Measurements from ENCODE around the gene HIKESHI. TPM values are rescaled to one million over a fixed set of nuclear protein-coding genes. Genes with fewer than 3 reads are reported as not detected.

The HIKESHI gene
- total and polyA plus RNA-seq, 2 of the 8 experiments (the other 6 are each of a cell fraction or from before 2014, with no cell fraction given), result 65.4 to 90.2 TPM

DNA sequence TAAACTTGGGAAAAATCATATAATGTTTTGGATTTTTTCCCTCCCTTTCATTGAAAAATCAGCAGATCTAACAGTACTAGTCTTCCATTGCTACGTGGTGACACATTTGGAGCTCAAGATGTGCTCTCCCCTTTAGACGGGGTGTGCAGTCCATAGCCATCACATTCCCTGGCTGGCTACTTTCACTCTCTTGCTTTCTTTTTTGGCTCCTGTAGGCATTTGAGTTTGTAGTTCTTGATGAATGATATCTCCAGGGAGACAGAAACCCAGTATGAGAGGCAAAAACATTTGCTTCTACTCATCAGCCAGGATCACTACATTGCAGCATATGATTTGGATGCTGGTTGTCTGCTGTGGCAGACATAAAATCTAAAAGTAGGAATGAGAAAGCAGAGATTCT lies 84.7 kb downstream of the HIKESHI start:
- no peak overlapping the region for H4K8ac ChIP-seq (ENCODE audit: extremely low read depth, insufficient read depth, low read length)
- H3K9me3 ChIP-seq (ENCODE audit: insufficient read depth in 2 of 2, low read depth in 1 of 2, low read length in 1 of 2), result no peaks in the 10 kb centered on the region
- H3K27ac ChIP-seq (ENCODE audit: low read depth, low read length), result no peak overlapping the region
- H3K36me3 ChIP-seq (ENCODE audit: control insufficient read depth in 2 of 4, insufficient read depth in 4 of 4, low read length in 3 of 4), result no peaks in the 10 kb centered on the region
- H3K4ac ChIP-seq (replicated peaks; ENCODE audit: insufficient read length, low read depth, low read length), result no peak overlapping the region
- H2AFZ ChIP-seq (ENCODE audit: low read length), result no peak overlapping the region
- no peak overlapping the region for H3K56ac ChIP-seq (replicated peaks; ENCODE audit: insufficient read length, low read depth, low read length)
- H2AK5ac ChIP-seq (ENCODE audit: low read depth, low read length), result no peak overlapping the region
- no peaks in the 10 kb centered on the region for H3K79me1 ChIP-seq (ENCODE audit: low read depth, low read length)
- H3K9ac ChIP-seq (replicated peaks in 1 of 4; ENCODE audit: extremely low read depth in 1 of 4, low read depth in 3 of 4, low read length in 3 of 4), result no peak overlapping the region
- H4K20me1 ChIP-seq (replicated peaks in 1 of 2; ENCODE audit: control insufficient read depth in 1 of 2, insufficient read depth in 2 of 2, low read length in 2 of 2), result no peaks in the 10 kb centered on the region
- no peaks in the 10 kb centered on the region for H3K23me2 ChIP-seq (ENCODE audit: low read depth, low read length)
- no peak overlapping the region for H2BK20ac ChIP-seq (ENCODE audit: low read length)
- no peaks in the 10 kb centered on the region for H3K27me3 ChIP-seq (replicated peaks in 1 of 4; ENCODE audit: control insufficient read depth in 3 of 4, extremely low read depth in 1 of 4, insufficient read depth in 3 of 4, low read length in 3 of 4)
- H2BK12ac ChIP-seq (ENCODE audit: low read depth, low read length), result no peak overlapping the region
- no peak overlapping the region for H3K4me3 ChIP-seq (ENCODE audit: extremely low read depth in 1 of 4, insufficient read depth in 2 of 4, low read depth in 3 of 4, low read length in 4 of 4)
- H4K91ac ChIP-seq (replicated peaks; ENCODE audit: insufficient read length, low read length), result no peak overlapping the region
- CTCF ChIA-PET (ENCODE audit: partially characterized antibody), result interaction anchor here (1.2 to 1.9 kb wide), 4 partner anchors 14 to 32 kb away, joined by 4 to 8 read pairs (median 6); no protein-coding TSS in a partner anchor
- H3K4me2 ChIP-seq (ENCODE audit: insufficient read depth in 1 of 2, low read depth in 2 of 2, low read length in 2 of 2), result no peak overlapping the region
- POLR2A ChIA-PET (ENCODE audit: partially characterized antibody), result no interaction called here
- no peak overlapping the region for H2BK120ac ChIP-seq (replicated peaks; ENCODE audit: low read depth, low read length)
- H3K4me1 ChIP-seq (replicated peaks in 1 of 4; ENCODE audit: control insufficient read depth in 3 of 4, insufficient read depth in 4 of 4, low read length in 3 of 4), result peaks cover 0 to 2% (median 0%) of the 10 kb centered on the region in 4 experiments; a peak in 2 of 7 replicates
- no peak overlapping the region for H3K14ac ChIP-seq (ENCODE audit: insufficient read length)
- H4K5ac ChIP-seq (ENCODE audit: insufficient read length, low read depth, low read length), result no peak overlapping the region
- DNase-seq (ENCODE audit: low read depth in 1 of 2, low spot score in 2 of 2) (no peak), FAIRE-seq (no peak)
- H3K23ac ChIP-seq (ENCODE audit: insufficient read length), result no peak overlapping the region
- no peak overlapping the region for H3K18ac ChIP-seq (ENCODE audit: extremely low read depth, low read length)
- no peak overlapping the region for H2BK5ac ChIP-seq (ENCODE audit: low read depth, low read length)
- no peak overlapping the region for H2BK15ac ChIP-seq (ENCODE audit: low read length)
- 90% methylated on average over 2 of the region's 2 CpGs; no CpG with 5 or more reads in 1 of the 2 experiments for WGBS, 2 experiments (ENCODE audit: extremely low coverage in 1 of 2, insufficient coverage in 1 of 2, insufficient read length in 1 of 2, insufficient replicate concordance in 2 of 2, low coverage in 1 of 2, low lambda C conversion rate in 2 of 2, missing lambda C conversion rate in 1 of 2)
- no peaks in the 10 kb centered on the region for H3K79me2 ChIP-seq (ENCODE audit: control insufficient read depth in 1 of 2, insufficient read depth in 2 of 2, low read length in 2 of 2)
- TF ChIP-seq GTF2F1 (IDR thresholded peaks at IDR 0.05; ENCODE audit: borderline replicate concordance, low read depth, low read length) (no peak), JUN (IDR thresholded peaks at IDR 0.05; ENCODE audit: low read depth, low read length) (no peak), RBBP5 (IDR thresholded peaks at IDR 0.05; ENCODE audit: borderline replicate concordance, low read depth, low read length) (no peak), HDAC6 (IDR thresholded peaks at IDR 0.05; ENCODE audit: low read depth, low read length) (no peak), RXRA (IDR thresholded peaks at IDR 0.05; ENCODE audit: insufficient read depth, low read depth, low read length) (no peak), CTBP2 (IDR thresholded peaks at IDR 0.05; ENCODE audit: borderline replicate concordance, insufficient read depth, insufficient read length, low read length) (no peak), ZNF274 (IDR thresholded peaks at IDR 0.05; ENCODE audit: borderline replicate concordance, extremely low read depth, low read length) (no peak), SIX5 (IDR thresholded peaks at IDR 0.05; ENCODE audit: low read depth, low read length) (no peak), SP4 (IDR thresholded peaks at IDR 0.05; ENCODE audit: low read length) (no peak), TAF1 (IDR thresholded peaks at IDR 0.05; ENCODE audit: low read depth, low read length) (no peak), BACH1 (IDR thresholded peaks at IDR 0.05; ENCODE audit: low read length) (no peak), CBX8 (IDR thresholded peaks at IDR 0.05; ENCODE audit: borderline replicate concordance, low read depth, low read length) (no peak), SP2 (IDR thresholded peaks at IDR 0.05; ENCODE audit: low read length) (no peak), RAD21 (IDR thresholded peaks at IDR 0.05 in 1 of 2, conservative IDR thresholded peaks at IDR 0.05 in 1 of 2; ENCODE audit: low read depth in 2 of 2, low read length in 2 of 2) (no peak)
- TF ChIP-seq, protein P1, sequence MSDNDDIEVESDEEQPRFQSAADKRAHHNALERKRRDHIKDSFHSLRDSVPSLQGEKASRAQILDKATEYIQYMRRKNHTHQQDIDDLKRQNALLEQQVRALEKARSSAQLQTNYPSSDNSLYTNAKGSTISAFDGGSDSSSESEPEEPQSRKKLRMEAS (IDR thresholded peaks at IDR 0.05), result no peak
